NB4 (cell line): ENCODE data around the gene INSIG2.

Experiments
- DNase-seq: peaks from one replicate; pipeline ENCODE4 v3.0.0; 2010; ENCODE audit warnings: low read depth
- H3K4me3 ChIP-seq: one replicate; pipeline ENCODE4 v1.5.1; 2011; ENCODE audit warnings: mild to moderate bottlenecking, low read depth, low read length, moderate library complexity
- MYC ChIP-seq: IDR thresholded peaks from 2 replicates; pipeline ENCODE4 v1.6.1; 2011; ENCODE audit warnings: low read depth, low read length
- POLR2A ChIP-seq: IDR thresholded peaks from 2 replicates; pipeline ENCODE4 v1.6.1; 2011; ENCODE audit warnings: mild to moderate bottlenecking; ENCODE audit not compliant: insufficient read length; ENCODE audit errors: extremely low read depth
- TF ChIP-seq, protein P1 (sequence below): IDR thresholded peaks from one replicate; pipeline ENCODE4 v1.5.1; 2012; ENCODE audit warnings: low read depth, low read length
- TF ChIP-seq, protein P2 (sequence below): IDR thresholded peaks from 2 replicates; pipeline ENCODE4 v1.6.1; 2011; ENCODE audit warnings: low read depth, low read length

INSIG2 gene

GRCh38 chr2:118078734-118079133 lies 9.5 kb upstream of the INSIG2 start:
- TF ChIP-seq, protein P1, sequence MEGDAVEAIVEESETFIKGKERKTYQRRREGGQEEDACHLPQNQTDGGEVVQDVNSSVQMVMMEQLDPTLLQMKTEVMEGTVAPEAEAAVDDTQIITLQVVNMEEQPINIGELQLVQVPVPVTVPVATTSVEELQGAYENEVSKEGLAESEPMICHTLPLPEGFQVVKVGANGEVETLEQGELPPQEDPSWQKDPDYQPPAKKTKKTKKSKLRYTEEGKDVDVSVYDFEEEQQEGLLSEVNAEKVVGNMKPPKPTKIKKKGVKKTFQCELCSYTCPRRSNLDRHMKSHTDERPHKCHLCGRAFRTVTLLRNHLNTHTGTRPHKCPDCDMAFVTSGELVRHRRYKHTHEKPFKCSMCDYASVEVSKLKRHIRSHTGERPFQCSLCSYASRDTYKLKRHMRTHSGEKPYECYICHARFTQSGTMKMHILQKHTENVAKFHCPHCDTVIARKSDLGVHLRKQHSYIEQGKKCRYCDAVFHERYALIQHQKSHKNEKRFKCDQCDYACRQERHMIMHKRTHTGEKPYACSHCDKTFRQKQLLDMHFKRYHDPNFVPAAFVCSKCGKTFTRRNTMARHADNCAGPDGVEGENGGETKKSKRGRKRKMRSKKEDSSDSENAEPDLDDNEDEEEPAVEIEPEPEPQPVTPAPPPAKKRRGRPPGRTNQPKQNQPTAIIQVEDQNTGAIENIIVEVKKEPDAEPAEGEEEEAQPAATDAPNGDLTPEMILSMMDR = no peak
- TF ChIP-seq, protein P2, sequence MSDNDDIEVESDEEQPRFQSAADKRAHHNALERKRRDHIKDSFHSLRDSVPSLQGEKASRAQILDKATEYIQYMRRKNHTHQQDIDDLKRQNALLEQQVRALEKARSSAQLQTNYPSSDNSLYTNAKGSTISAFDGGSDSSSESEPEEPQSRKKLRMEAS = no peak
- TF ChIP-seq POLR2A (no peak), MYC (no peak)
- DNase-seq = no peak
- no peak overlapping the region for H3K4me3 ChIP-seq

- TF ChIP-seq, protein P1 = no peak
- TF ChIP-seq, protein P2 = no peak
- TF ChIP-seq POLR2A = no peak
- no peak for DNase-seq
Observed at GRCh38 chr2:118084491-118085089, 3.7 kb upstream of the INSIG2 start.

DNA sequence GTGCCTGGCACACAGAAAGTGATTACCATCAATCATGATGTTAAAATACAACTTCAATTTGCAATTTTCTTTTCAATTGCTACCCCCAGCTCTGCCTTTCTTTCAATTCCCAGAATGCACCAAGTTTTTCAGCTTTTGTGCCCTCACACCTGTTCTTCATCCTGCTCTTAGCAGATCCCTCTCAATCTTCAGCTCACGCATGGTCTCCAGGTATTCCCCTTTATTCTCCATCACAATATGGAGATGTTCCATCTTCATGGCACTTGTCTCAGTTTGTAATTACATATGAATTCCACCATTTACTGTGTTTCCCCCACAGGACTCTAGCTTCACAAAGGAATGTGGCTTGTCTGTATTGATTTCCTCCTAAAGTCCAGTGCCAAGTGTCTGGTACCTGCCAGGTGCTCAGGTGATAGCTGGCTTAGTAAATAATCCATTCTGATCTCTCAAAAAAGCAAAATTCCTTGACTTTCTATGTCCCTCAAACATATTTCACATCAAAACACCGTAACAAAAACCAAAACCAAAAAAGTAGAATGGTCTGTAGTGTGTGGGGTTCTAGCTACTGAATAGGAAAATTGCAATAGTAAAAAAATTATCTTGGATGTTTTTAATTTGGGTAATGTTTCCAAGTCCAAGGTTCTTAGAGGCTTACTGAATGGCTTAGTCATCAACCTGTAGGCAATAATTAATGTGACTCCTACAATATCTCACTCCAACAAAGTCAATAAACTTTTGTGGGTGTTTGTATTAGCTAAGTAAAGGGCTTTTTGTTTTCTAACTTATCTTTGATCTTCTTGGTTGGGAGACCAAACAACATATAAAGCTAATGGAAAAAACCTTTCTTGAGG lies 2.9 kb upstream of the INSIG2 start:
- H3K4me3 ChIP-seq = no peak overlapping the region
- DNase-seq = no peak
- TF ChIP-seq MYC (no peak), POLR2A (no peak)
- TF ChIP-seq, protein P1 = no peak
- TF ChIP-seq, protein P2 = no peak

More at GRCh38 chr2:118084491-118085089, 3.7 kb upstream of the INSIG2 start:
- no peak overlapping the region for H3K4me3 ChIP-seq

DNA sequence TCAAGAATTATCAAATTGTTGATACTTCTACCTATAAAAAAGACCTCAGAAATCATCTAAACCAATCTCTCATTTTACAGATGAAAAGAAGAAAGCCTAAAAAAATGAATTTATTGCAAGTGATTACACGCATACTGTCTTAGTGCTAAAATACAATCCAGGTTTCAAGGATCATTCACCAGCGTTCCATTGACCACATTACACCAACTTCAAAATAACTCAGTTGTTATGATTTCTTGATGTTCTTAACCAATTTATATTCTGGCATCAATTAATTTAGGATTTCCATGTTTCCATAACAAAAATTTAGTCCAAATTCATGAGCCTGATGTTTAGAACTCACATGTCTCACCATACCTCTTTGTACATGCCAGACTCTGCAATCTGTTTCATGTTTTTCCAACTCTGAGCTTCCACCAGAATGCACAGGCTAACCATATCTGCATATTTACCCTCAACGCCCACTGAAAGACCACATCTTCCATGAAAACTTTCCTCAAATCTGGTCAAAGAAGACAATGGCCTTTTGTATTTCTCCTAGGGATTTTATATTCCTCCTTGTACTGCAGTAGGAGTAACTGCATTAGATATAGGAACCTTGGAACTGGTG lies 2.1 kb upstream of the INSIG2 start:
- no peak overlapping the region for H3K4me3 ChIP-seq
- no peak for TF ChIP-seq MYC
- DNase-seq = no peak

GRCh38 chr2:118089139-118089800 lies 999 bp downstream of the INSIG2 start:
- peak; percentile 51 for DNase-seq
- TF ChIP-seq MYC (no peak), POLR2A (no peak)
- TF ChIP-seq, protein P1 = no peak
- TF ChIP-seq, protein P2 = no peak
- peak overlapping the region; percentile 85 for H3K4me3 ChIP-seq
